H1 (cell line): ENCODE data around the gene CCDC60. TPM values are rescaled to one million over a fixed set of nuclear protein-coding genes. Genes with fewer than 3 reads are reported as not detected.

ENCODE experiments used
- CTCF ChIA-PET: fragments of 300-600 bp; sonication (Branson Sonifier 250); formaldehyde crosslinking; loops from one replicate; lab custom pipeline; 2021; ENCODE audit not compliant: partially characterized antibody; lab: Charles Lee
- POLR2A ChIA-PET: fragments of 300-600 bp; sonication (Branson Sonifier 250); formaldehyde crosslinking; loops from one replicate; lab custom pipeline; 2021; ENCODE audit warnings: inconsistent platforms; ENCODE audit not compliant: partially characterized antibody; lab: Charles Lee
- DNase-seq, 2 experiments: peaks; one replicate each; pipeline versions ENCODE4 v3.0.0 to v3.0.0-alpha.2; 2010 to 2022; ENCODE audit warnings: low spot score in 2 of 2, low read depth in 1 of 2, mixed read lengths in 1 of 2
- FAIRE-seq: peaks from 2 replicates; lab custom pipeline; 2011; peaks lifted over from hg19 to GRCh38; lab: Jason Lieb, UNC
- H2AFZ ChIP-seq: 2 replicates; pipeline ENCODE4 v1.8.1; 2012; ENCODE audit warnings: low read length, inconsistent platforms
- H2AK5ac ChIP-seq: 2 replicates; pipeline ENCODE4 v1.6.1; 2013; ENCODE audit warnings: low read depth, low read length
- H2BK120ac ChIP-seq: replicated peaks from 2 replicates; pipeline ENCODE3; 2013; ENCODE audit warnings: low read depth, low read length, inconsistent platforms
- H2BK12ac ChIP-seq: 2 replicates; pipeline ENCODE4 v1.6.1; 2013; ENCODE audit warnings: low read depth, low read length
- H2BK15ac ChIP-seq: 2 replicates; pipeline ENCODE4 v1.6.1; 2013; ENCODE audit warnings: low read length
- H2BK20ac ChIP-seq: 2 replicates; pipeline ENCODE4 v1.6.1; 2013; ENCODE audit warnings: low read length
- H2BK5ac ChIP-seq: 2 replicates; pipeline ENCODE4 v1.6.1; 2013; ENCODE audit warnings: low read depth, low read length
- H3K14ac ChIP-seq: 2 replicates; pipeline ENCODE4 v1.6.1; 2013; ENCODE audit warnings: inconsistent platforms; ENCODE audit not compliant: insufficient read length
- H3K18ac ChIP-seq: 2 replicates; pipeline ENCODE4 v1.6.1; 2013; ENCODE audit warnings: low read length; ENCODE audit errors: extremely low read depth
- H3K23ac ChIP-seq: 2 replicates; pipeline ENCODE4 v1.6.1; 2013; ENCODE audit warnings: inconsistent platforms; ENCODE audit not compliant: insufficient read length
- H3K23me2 ChIP-seq: 2 replicates; pipeline ENCODE4 v1.6.1; 2013; ENCODE audit warnings: low read depth, low read length
- H3K27ac ChIP-seq: 2 replicates; pipeline ENCODE4 v1.6.1; 2011; ENCODE audit warnings: low read depth, low read length, inconsistent platforms
- H3K27me3 ChIP-seq, 4 experiments: replicated peaks in 1 of 4; 1 replicate in 1 of 4; 2 replicates in 3 of 4; pipeline versions ENCODE4 v1.6.1 to v1.8.1; 2011 to 2013; ENCODE audit warnings: low read length in 3 of 4, mild to moderate bottlenecking in 3 of 4, inconsistent platforms in 2 of 4, mixed read lengths in 2 of 4, moderate library complexity in 1 of 4; ENCODE audit not compliant: control insufficient read depth in 3 of 4, insufficient read depth in 3 of 4; ENCODE audit errors: extremely low read depth in 1 of 4
- H3K36me3 ChIP-seq, 4 experiments: 2 replicates each; pipeline versions ENCODE4 v1.6.1 to v1.8.1; 2011 to 2013; ENCODE audit warnings: mild to moderate bottlenecking in 4 of 4, low read length in 3 of 4, moderate library complexity in 2 of 4, control low read depth in 1 of 4, inconsistent platforms in 1 of 4; ENCODE audit not compliant: insufficient read depth in 4 of 4, control insufficient read depth in 2 of 4
- H3K4ac ChIP-seq: replicated peaks from 2 replicates; pipeline ENCODE3; 2013; ENCODE audit warnings: low read length, low read depth, mixed read lengths, inconsistent platforms; ENCODE audit not compliant: insufficient read length
- H3K4me1 ChIP-seq, 4 experiments: replicated peaks in 1 of 4; 1 replicate in 1 of 4; 2 replicates in 3 of 4; pipeline versions ENCODE4 v1.6.1 to v1.8.1; 2011 to 2013; ENCODE audit warnings: low read length in 3 of 4, inconsistent platforms in 2 of 4, mixed read lengths in 1 of 4; ENCODE audit not compliant: insufficient read depth in 4 of 4, control insufficient read depth in 3 of 4
- H3K4me2 ChIP-seq, 2 experiments: 2 replicates each; pipeline versions ENCODE4 v1.6.1 to v1.8.1; 2011 to 2013; ENCODE audit warnings: low read depth in 2 of 2, low read length in 2 of 2, control low read depth in 1 of 2, inconsistent platforms in 1 of 2, mild to moderate bottlenecking in 1 of 2; ENCODE audit not compliant: insufficient read depth in 1 of 2
- H3K4me3 ChIP-seq, 4 experiments: fragments of 200-600, 300-600 bp in 1 of 4; sonication (generic), shearing (Covaris generic), sonication (Bioruptor Twin) in 1 of 4; 2 replicates each; pipeline versions ENCODE4 v1.5.1 to v1.8.1; 2011 to 2016; ENCODE audit warnings: low read length in 4 of 4, low read depth in 3 of 4, control low read depth in 2 of 4, inconsistent platforms in 2 of 4, mild to moderate bottlenecking in 2 of 4, mixed read lengths in 1 of 4, moderate library complexity in 1 of 4; ENCODE audit not compliant: insufficient read depth in 2 of 4; ENCODE audit errors: extremely low read depth in 1 of 4
- H3K56ac ChIP-seq: replicated peaks from 2 replicates; pipeline ENCODE3; 2013; ENCODE audit warnings: low read depth, mild to moderate bottlenecking, mixed read lengths, low read length, inconsistent platforms; ENCODE audit not compliant: insufficient read length
- H3K79me1 ChIP-seq: 2 replicates; pipeline ENCODE4 v1.6.1; 2013; ENCODE audit warnings: low read depth, low read length, control low read depth
- H3K79me2 ChIP-seq, 2 experiments: 2 replicates each; pipeline versions ENCODE4 v1.6.1 to v1.8.1; 2012 to 2013; ENCODE audit warnings: low read length in 2 of 2, mild to moderate bottlenecking in 2 of 2, inconsistent platforms in 1 of 2; ENCODE audit not compliant: insufficient read depth in 2 of 2, control insufficient read depth in 1 of 2
- H3K9ac ChIP-seq, 4 experiments: replicated peaks in 1 of 4; 1 replicate in 1 of 4; 2 replicates in 3 of 4; pipeline versions ENCODE4 v1.6.1 to v1.8.1; 2011 to 2013; ENCODE audit warnings: low read depth in 3 of 4, low read length in 3 of 4, control low read depth in 2 of 4, mild to moderate bottlenecking in 2 of 4, moderate library complexity in 2 of 4, inconsistent platforms in 1 of 4; ENCODE audit errors: extremely low read depth in 1 of 4
- H3K9me3 ChIP-seq, 2 experiments: 2 replicates each; pipeline versions ENCODE4 v1.6.1 to v1.8.1; 2012 to 2013; ENCODE audit warnings: mild to moderate bottlenecking in 2 of 2, moderate library complexity in 2 of 2, control low read depth in 1 of 2, inconsistent platforms in 1 of 2, low read depth in 1 of 2, low read length in 1 of 2, mixed read lengths in 1 of 2; ENCODE audit not compliant: insufficient read depth in 2 of 2
- H4K20me1 ChIP-seq, 2 experiments: replicated peaks in 1 of 2; 2 replicates each; pipeline versions ENCODE3 to v1.8.1; 2011 to 2013; ENCODE audit warnings: inconsistent platforms in 2 of 2, low read length in 2 of 2, mild to moderate bottlenecking in 1 of 2; ENCODE audit not compliant: insufficient read depth in 2 of 2, control insufficient read depth in 1 of 2
- H4K5ac ChIP-seq: 2 replicates; pipeline ENCODE4 v1.6.1; 2013; ENCODE audit warnings: low read length, low read depth, mixed read lengths, inconsistent platforms; ENCODE audit not compliant: insufficient read length
- H4K8ac ChIP-seq: 2 replicates; pipeline ENCODE4 v1.8.0; 2013; ENCODE audit warnings: mild to moderate bottlenecking, moderate library complexity, low read length, inconsistent platforms; ENCODE audit not compliant: insufficient read depth; ENCODE audit errors: extremely low read depth
- H4K91ac ChIP-seq: replicated peaks from 2 replicates; pipeline ENCODE3; 2013; ENCODE audit warnings: low read length, mixed read lengths, inconsistent platforms; ENCODE audit not compliant: insufficient read length
- whole genome bisulfite sequencing, 2 experiments: shearing (Covaris generic) in 1 of 2; methylation state at CpG; one replicate each; pipeline versions ENCODE4 v1.1.6 to v1.1.7; 2013 to 2015; ENCODE audit warnings: low lambda C conversion rate in 2 of 2, mixed read lengths in 2 of 2, inconsistent platforms in 1 of 2, low coverage in 1 of 2, missing lambda C conversion rate in 1 of 2; ENCODE audit not compliant: insufficient replicate concordance in 2 of 2, insufficient coverage in 1 of 2, insufficient read length in 1 of 2; ENCODE audit errors: extremely low coverage in 1 of 2, missing lambda C conversion rate in 1 of 2; 5-methylcytosine and 5-hydroxymethylcytosine counted together
- polyA plus RNA-seq, 7 experiments: library from polyadenylated mRNA; depleted of rRNA in 3 of 7; stranded (reverse) in 5 of 7; unstranded in 2 of 7; fragments of >200 nt in 5 of 7; fragments of 200-250 nt in 2 of 7; gene quantifications; 1 replicate in 5 of 7; 2 replicates in 1 of 7; 4 replicates in 1 of 7; pipeline versions ENCODE4 v1.2.1 to v1.2.3, GENCODE V29; 2011 to 2013; ENCODE audit warnings: missing spikeins in 2 of 7, mixed read lengths in 2 of 7
- total RNA-seq: library from RNA; stranded (reverse); fragmentation: NEBNext Ultra II Directional; extraction: Animal tissue kit (Norgen Biotek cat#: 25700); gene quantifications from 2 replicates; pipeline ENCODE4 v1.2.1, GENCODE V29; 2021

Gene CCDC60
- total and polyA plus RNA-seq, 2 of the 8 experiments (the other 6 are each of a cell fraction or from before 2014, with no cell fraction given) = 0.05 TPM; not detected in 1

DNA sequence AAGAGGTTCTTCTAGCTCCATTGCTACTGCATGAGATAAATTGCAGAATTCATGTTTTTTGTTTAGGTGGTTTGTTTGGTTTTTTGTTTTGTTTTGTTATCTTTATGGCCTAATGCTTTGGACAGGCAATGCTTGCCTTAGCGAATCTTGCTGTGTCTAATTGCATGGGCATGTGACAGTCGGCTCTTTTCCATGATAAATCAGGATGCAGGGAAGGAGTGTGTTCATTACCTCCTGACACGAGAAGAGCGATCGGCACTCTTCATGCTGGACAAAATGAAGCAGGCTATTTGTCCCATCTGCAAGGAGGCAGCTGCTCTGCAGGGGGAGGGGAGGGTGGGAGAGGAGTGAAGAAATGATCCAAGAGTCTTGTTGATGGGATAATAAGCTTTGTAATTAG is 6.5 kb downstream of the CCDC60 start:
- ChIA-PET CTCF (interaction anchor here (1.0 to 2.7 kb wide), 9 partner anchors 11 to 140 kb away, joined by 3 to 6 read pairs (median 4); no protein-coding TSS in a partner anchor), POLR2A (no interaction called here)
- Histone ChIP-seq H3K23me2 (no peaks in the 10 kb centered on the region; the same call in 1 of the 2 replicates), H3K4me2 (no peak overlapping the region), H3K4ac (no peak overlapping the region), H3K18ac (no peak overlapping the region), H2BK20ac (no peak overlapping the region), H3K14ac (no peak overlapping the region), H2AK5ac (no peak overlapping the region), H3K56ac (no peak overlapping the region), H2BK12ac (no peak overlapping the region), H3K79me1 (no peaks in the 10 kb centered on the region), H3K9me3 (0 out of 4 replicates have a peak, but pooled peaks cover 0 to 2% of the 10 kb centered on the region in 2 experiments), H3K4me3 (no peak overlapping the region), H4K5ac (no peak overlapping the region), H2AFZ (no peak overlapping the region), H3K4me1 (peaks cover 0 to 6% (median 2%) of the 10 kb centered on the region in 4 experiments; a peak in 3 of 7 replicates), H4K20me1 (peaks cover 0 to 2% of the 10 kb centered on the region in 2 experiments), H3K27ac (no peak overlapping the region), H3K79me2 (no peaks in the 10 kb centered on the region), H3K27me3 (peaks cover 26 to 55% (median 52%) of the 10 kb centered on the region in 4 experiments), H4K91ac (no peak overlapping the region), H3K9ac (no peak overlapping the region), H2BK120ac (no peak overlapping the region), H2BK5ac (no peak overlapping the region), H4K8ac (no peak overlapping the region), H2BK15ac (no peak overlapping the region), H3K23ac (no peak overlapping the region), H3K36me3 (no peaks in the 10 kb centered on the region)
- FAIRE-seq = no peak
- no peak for DNase-seq
- 85% methylated on average over 5 of the region's 5 CpGs; no CpG with 5 or more reads in 1 of the 2 experiments for WGBS, 2 experiments
